SK-N-SH treated with all-trans-retinoic acid at 6 μM for 48 hours (cell line): ENCODE data around the gene CNTLN.

ENCODE experiments used
- ATAC-seq: fragments of 200-7000 bp; cut with Tn5 transposase; 3 replicates; pipeline ENCODE4 v1.9.1; 2020; ENCODE audit warnings: mild to moderate bottlenecking, moderate library complexity
- BACH2 ChIP-seq: fragments of 250-450 bp; sonication (Bioruptor Pico); IDR thresholded peaks from 2 replicates; pipeline ENCODE4 v1.9.0; 2021; ENCODE audit warnings: mild to moderate bottlenecking, borderline replicate concordance
- CREB5 ChIP-seq: fragments of 250-450 bp; sonication (Bioruptor Pico); IDR thresholded peaks from 2 replicates; pipeline ENCODE4 v1.5.1; 2020; ENCODE audit warnings: low read depth, mild to moderate bottlenecking, moderate library complexity
- CSDC2 ChIP-seq: fragments of 250-450 bp; sonication (Bioruptor Pico); IDR thresholded peaks from 2 replicates; pipeline ENCODE4 v1.5.0; 2020; ENCODE audit warnings: mild to moderate bottlenecking, moderate library complexity
- CSRNP3 ChIP-seq: fragments of 250-450 bp; sonication (Bioruptor Pico); IDR thresholded peaks from 2 replicates; pipeline ENCODE4 v1.5.1; 2021; ENCODE audit warnings: mild to moderate bottlenecking, moderate library complexity
- ESRRG ChIP-seq: fragments of 250-450 bp; sonication (Bioruptor Pico); IDR thresholded peaks from 2 replicates; pipeline ENCODE4 v1.6.1; 2021; ENCODE audit warnings: mild to moderate bottlenecking
- GLIS3 ChIP-seq: fragments of 250-450 bp; sonication (Bioruptor Pico); IDR thresholded peaks from 2 replicates; pipeline ENCODE4 v1.5.0; 2020; ENCODE audit warnings: mild to moderate bottlenecking, moderate library complexity
- OSR1 ChIP-seq: fragments of 250-450 bp; sonication (Bioruptor Pico); IDR thresholded peaks from 2 replicates; pipeline ENCODE4 v1.8.0; 2022; ENCODE audit warnings: moderate library complexity, mild to moderate bottlenecking, inconsistent platforms
- PATZ1 ChIP-seq: fragments of 250-450 bp; sonication (Bioruptor Pico); IDR thresholded peaks from 2 replicates; pipeline ENCODE4 v1.8.0; 2020; ENCODE audit warnings: mild to moderate bottlenecking, moderate library complexity, borderline replicate concordance
- POU6F1 ChIP-seq: fragments of 250-450 bp; sonication (Bioruptor Pico); IDR thresholded peaks from 2 replicates; pipeline ENCODE4 v1.8.0; 2021; ENCODE audit warnings: low read depth, mild to moderate bottlenecking, moderate library complexity, borderline replicate concordance
- PPARA ChIP-seq: fragments of 250-450 bp; sonication (Bioruptor Pico); IDR thresholded peaks from 2 replicates; pipeline ENCODE4 v1.5.0; 2020; ENCODE audit warnings: mild to moderate bottlenecking, borderline replicate concordance
- RARB ChIP-seq: fragments of 250-450 bp; sonication (Bioruptor Pico); IDR thresholded peaks from 2 replicates; pipeline ENCODE4 v1.8.0; 2021; ENCODE audit warnings: mild to moderate bottlenecking, moderate library complexity
- SNAI2 ChIP-seq: fragments of 250-450 bp; sonication (Bioruptor Pico); IDR thresholded peaks from 2 replicates; pipeline ENCODE4 v1.5.0; 2020; ENCODE audit warnings: mild to moderate bottlenecking, moderate library complexity
- TCF4 ChIP-seq: fragments of 250-450 bp; sonication (Bioruptor Pico); IDR thresholded peaks from 2 replicates; pipeline ENCODE4 v1.8.0; 2021; ENCODE audit warnings: mild to moderate bottlenecking, moderate library complexity, borderline replicate concordance
- TOX ChIP-seq: fragments of 250-450 bp; sonication (Bioruptor Pico); IDR thresholded peaks from 2 replicates; pipeline ENCODE4 v1.8.0; 2021; ENCODE audit warnings: mild to moderate bottlenecking, moderate library complexity, borderline replicate concordance
- TSHZ2 ChIP-seq: fragments of 250-450 bp; sonication (Bioruptor Pico); IDR thresholded peaks from 2 replicates; pipeline ENCODE4 v1.5.0; 2020; ENCODE audit warnings: mild to moderate bottlenecking, moderate library complexity
- ZC3H10 ChIP-seq: fragments of 250-450 bp; sonication (Bioruptor Pico); IDR thresholded peaks from 2 replicates; pipeline ENCODE4 v1.5.1; 2021; ENCODE audit warnings: mild to moderate bottlenecking, moderate library complexity
- ZNF565 ChIP-seq: fragments of 450-650 bp; formaldehyde crosslinking; conservative IDR thresholded peaks from 2 replicates; pipeline ENCODE4 v1.5.0; 2020; ENCODE audit warnings: low read depth, mild to moderate bottlenecking, moderate library complexity
- ZNF70 ChIP-seq: fragments of 450-650 bp; formaldehyde crosslinking; IDR thresholded peaks from 2 replicates; pipeline ENCODE4 v1.5.0; 2020; ENCODE audit warnings: mild to moderate bottlenecking, moderate library complexity
- ZNF8 ChIP-seq: fragments of 450-650 bp; formaldehyde crosslinking; IDR thresholded peaks from 2 replicates; pipeline ENCODE4 v1.5.0; 2020; ENCODE audit warnings: mild to moderate bottlenecking, moderate library complexity

Gene CNTLN

GRCh38 chr9:17361378-17361777 lies 226.5 kb downstream of the CNTLN start:
- no peak for ATAC-seq
- no peak for TF ChIP-seq PATZ1 (CRISPR knock-in tag)
- no peak for TF ChIP-seq ZNF70 (CRISPR knock-in tag)
- TF ChIP-seq, all 23 proteins: peak for 0

- TF ChIP-seq CSDC2 (CRISPR knock-in tag) (no peak), PPARA (no peak)
- ATAC-seq: no peak
Observed at GRCh38 chr9:17367035-17367434, 232.2 kb downstream of the CNTLN start.

GRCh38 chr9:17380126-17380861 lies 245.5 kb downstream of the CNTLN start:
- TF ChIP-seq CREB5 (no peak), OSR1 (CRISPR knock-in tag) (no peak), PPARA (no peak), CSDC2 (CRISPR knock-in tag) (no peak), POU6F1 (no peak), ESRRG (CRISPR knock-in tag) (no peak), ZC3H10 (CRISPR knock-in tag) (no peak), TSHZ2 (CRISPR knock-in tag) (no peak), BACH2 (CRISPR knock-in tag) (no peak), ZNF8 (CRISPR knock-in tag) (no peak), RARB (CRISPR knock-in tag) (no peak), CSRNP3 (CRISPR knock-in tag) (no peak), PATZ1 (CRISPR knock-in tag) (no peak), TOX (CRISPR knock-in tag) (no peak), ZNF565 (CRISPR knock-in tag) (no peak), TCF4 (CRISPR knock-in tag) (no peak), ZNF70 (CRISPR knock-in tag) (no peak), GLIS3 (CRISPR knock-in tag) (no peak), SNAI2 (CRISPR knock-in tag) (no peak)
- ATAC-seq: no peak
